EH (cell line): ENCODE measurements around the gene COX6A2.
A peak's percentile ranks its signal among the peaks of the same experiment; 100 is the strongest.
"Not testable (repeated sequence)": the region's sequence is repeated elsewhere in the genome, so short reads cannot be mapped to it uniquely, and the experiment has no call there.

Source experiments
- DNase-seq: peaks from one replicate; pipeline ENCODE4 v3.0.0-alpha.2; 2015; ENCODE audit warnings: low read depth

COX6A2 gene

DNA sequence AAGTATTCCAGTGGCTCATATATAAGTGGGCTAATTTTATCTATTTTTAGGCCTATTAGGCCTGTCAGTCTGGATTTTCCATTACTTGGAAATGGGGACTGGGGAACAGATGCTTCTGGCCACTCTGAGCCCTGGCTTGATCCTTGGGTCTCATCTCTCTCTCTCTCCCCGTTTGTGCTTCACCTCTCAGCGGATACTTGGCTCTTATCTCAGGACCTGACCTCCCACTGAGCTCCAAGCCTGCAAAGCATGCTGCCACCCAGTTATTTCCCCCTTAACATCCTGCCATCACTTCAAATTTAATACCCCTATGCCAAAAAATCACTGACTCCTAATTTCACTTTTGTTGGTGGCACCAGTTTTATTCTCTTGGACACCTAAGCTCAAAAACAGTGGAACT is 10.3 kb upstream of the COX6A2 start:
- no peak for DNase-seq

DNA sequence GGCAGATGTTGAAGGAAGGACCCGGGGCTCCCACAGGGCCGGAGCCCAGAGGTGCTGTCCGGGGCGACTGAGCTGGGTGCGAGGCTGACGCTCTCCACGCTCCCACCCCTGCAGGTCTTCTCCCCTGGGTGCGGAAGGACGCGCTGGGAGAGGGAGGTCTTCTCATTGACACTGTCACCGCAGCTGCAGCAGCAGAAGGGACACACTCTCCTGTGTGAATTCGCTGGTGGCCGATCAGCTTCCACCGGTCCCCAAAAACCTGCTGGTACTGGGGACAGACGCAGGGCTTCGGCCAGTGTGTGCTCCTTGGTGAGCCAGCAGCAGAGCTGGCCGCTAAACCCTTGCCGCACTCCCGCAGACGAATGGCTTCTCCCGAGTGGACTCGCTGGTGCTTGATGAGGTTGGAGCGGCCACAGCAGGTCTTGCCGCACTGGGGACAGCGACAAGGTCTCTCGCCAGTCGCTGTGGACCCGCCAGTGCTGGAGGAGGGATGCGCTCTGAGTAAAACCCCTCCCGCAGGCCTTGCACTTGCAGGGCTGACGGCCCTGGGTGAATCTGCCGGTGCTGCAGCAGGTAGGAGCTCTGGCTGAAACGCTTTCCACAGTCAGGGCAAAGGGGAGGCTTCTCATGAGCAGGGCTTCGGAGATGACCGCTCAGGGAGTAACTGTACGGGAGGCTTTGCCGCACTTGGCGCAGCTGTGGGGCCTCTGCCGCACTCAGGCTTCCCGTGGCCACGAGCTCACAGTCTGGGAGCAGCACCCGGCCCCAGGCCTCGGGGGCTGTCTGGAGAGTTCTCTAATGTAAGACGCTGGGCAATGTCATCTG is 8.3 kb upstream of the COX6A2 start:
- DNase-seq, result no peak

DNA sequence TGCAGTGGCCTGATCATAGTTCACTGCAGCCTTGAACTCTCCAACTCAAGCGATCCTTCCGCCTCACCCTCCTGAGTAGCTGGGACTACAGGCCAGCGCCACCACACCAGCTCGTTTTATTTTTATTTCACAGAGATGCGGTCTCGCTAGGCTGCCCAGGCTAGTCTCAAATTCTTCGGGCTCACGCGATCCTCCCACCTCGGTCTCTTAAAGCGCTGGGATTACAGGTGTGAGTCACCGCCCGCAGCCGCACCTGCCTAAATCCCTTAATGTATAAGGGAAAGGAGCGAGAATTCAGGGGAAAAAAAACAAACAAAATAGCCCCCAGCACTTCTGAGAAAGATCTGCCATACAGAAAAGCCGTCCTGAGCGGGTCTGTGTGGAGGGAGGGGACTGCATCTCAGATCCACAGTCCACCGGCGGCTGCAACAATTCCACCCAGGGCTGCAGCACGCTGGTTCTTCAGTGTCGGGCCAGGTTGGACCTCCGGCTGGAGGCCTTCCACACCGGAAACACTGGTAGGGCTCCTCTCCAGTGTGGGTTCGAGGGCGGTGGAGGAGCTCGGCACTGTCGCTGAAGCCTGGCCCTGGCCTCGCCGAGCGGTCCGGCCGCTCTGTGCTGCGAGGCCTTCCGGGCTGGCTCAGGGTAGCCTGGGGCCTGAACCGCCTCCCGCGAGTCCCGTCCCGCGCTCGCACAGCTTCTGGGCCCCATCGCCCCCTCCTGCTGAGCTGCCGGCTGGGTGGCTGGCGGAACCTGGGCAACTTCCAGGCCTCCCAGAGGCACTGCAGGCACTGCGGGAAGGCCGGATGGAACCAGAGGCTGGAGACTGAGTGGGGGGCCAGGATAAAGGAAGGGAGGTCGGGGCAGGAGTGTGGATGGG is 7.4 kb upstream of the COX6A2 start:
- no peak for DNase-seq

DNA sequence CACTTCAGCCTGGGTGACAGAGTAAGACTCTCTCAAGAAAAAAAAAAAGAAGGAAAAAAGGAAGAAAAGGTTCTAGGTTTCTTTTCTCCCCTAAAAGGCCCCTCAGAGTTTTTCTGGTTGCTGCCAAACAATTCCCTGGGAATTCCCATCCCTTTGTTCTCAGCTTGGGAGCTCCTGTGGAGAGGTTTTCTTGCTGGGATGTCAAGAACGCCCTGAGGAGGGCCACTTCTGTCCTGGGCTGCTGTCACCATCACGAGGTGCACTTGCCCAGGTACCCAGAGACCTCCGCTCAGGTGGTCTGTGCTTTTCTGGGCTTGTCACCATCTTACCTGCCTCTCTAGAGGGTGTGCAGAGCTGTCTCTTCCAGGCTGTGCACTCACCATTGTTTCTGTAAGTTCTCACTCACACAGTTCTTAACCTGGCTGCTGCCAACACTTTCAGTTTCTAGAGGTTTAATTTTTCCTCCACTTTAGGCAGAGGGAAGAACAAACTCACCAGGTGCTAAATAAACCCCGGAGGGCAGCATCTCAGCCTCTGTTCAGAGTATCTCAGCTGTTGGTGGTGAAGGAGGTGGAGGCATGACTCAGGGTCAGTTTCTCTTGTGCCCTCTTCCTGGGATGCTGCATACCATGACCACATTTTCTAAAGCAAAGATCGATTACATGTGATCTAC is 2.4 kb upstream of the COX6A2 start:
- no peak for DNase-seq

DNA sequence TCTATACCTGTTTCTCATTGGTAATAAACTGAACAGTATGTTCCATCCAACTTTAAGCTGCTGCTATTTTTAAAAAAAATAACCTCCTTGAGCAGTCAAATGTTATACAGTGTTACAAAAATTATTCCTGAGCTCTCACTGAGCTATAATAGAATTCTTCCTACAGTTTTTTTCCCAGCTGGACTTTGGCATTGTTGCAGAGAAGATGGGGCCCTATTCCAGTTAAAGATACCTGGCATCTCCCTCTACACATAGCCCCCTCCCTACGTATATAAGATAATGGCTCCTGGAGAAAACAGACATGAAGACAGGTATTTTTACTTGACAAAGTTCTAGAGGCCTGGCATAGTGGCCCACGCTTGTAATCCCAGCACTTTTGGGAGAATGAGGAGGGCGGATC is 1.6 kb upstream of the COX6A2 start:
- no peak for DNase-seq

DNA sequence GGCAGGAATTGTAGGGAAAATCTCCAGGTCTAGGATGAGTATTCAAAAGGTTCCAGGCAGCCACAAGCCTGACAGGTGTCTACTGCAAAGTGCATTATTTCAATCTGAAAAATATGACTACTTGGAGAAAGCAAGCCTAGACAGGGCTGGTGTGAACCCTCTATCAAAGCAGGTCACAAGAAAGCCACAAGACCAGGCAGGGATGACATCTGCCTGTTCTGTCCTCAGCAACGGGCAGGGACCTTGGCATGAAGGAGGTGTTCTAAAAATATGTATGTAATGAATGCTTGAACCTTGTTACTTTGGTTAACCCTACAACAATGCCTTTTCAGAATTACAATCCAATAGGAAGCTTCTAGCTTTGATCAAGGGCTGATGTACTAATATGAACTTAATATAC is 1.2 kb upstream of the COX6A2 start:
- no peak for DNase-seq

DNA sequence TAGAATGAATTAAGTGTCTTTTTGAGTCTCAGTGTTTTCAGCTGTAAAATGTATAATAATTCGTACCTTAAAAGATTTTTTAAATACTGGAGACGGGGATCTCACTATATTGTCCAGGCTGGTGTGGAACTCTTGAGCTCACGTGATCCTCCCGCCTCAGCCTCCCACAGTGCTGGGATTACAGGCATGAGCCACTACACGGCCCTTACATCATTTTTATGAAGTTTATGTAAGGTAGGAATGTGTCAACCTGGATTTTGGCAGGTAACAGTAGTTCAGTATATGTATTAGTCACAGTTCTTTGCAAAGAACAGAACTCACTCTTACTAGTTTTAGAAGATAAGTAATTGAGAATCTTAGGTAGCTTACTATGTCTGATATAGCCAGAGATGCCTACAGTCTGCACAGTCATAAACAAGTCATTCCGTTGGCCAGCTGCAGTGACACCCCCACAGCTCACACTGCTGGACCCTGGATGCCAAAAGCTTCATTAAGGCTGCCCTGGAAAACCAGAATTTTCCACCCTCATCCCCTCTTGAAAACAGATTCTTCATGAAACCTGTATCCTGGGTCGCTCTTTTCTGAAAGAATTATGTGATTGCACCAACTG is 583 bp upstream of the COX6A2 start:
- DNase-seq, result no peak

DNA sequence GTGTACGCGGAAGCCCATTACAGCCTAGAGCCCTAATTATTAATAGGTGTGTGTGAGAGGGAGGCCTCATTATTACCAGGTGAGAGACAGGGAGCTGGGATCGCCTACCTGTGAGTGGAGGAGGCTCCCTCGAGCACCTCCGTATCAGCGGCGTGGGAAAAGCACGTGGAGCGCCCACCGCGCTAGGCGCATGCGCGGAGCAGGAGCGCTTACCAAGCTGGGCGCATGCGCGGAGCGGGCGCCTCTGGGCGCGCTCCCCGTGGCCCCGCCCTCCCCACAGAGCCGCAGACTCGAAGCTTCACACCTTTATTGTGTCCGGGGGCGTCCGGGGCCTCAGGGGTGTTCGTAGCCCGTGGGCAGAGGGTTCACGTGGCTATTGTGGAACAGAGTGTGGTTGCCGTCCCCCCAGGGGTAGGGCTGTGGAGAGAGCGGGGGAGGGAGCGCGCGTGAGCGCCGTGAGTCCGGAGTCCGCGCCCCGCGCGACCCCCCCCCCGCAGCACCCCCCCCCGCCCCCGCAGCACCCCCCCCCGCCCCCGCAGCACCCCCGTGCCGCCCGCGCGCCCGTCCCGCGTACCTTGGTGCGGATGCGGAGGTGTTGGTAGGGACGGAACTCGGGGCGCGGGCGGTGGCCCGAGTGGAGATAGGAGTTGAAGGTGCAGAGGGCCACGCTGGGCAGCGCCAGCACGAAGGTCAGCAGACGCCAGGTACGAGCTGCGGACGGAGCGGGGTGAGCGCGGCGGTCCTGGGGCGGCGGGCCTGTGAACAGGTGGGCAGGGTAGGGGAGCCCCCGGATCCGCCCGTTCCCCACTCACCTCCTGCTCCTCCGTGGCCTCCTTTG is 500 bp downstream of the COX6A2 start:
- peak; percentile 41 for DNase-seq

DNA sequence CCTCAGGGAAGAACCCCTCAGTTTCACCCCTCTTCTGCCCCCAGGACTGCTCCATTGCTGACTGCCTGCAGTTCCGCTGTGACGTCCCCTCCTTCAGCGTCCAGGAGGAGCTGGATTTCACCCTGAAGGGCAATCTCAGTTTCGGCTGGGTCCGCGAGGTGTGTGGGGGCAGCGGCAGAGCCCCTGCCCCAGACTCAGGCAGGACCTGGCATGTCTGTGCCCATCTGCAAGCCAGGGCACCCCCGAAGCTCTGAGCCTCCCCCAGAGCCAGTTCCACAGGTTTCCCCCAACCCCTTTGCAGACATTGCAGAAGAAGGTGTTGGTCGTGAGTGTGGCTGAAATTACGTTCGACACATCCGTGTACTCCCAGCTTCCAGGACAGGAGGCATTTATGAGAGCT is 4.4 kb downstream of the COX6A2 start:
- DNase-seq, result no peak

DNA sequence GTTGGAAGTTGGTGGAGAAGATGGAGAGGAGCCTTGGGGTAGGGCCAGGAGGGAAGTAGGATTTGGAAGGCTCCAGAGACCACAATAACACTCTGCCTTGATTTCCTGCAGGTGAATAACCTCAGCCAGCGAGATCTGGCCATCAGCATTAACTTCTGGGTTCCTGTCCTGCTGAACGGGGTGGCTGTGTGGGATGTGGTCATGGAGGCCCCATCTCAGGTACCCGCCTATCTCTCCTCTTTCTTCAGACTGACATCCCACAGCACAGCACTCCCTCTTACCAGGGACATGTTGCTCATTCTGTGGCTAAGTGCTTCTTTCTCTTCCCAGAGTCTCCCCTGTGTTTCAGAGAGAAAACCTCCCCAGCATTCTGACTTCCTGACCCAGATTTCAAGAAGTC is 4.9 kb downstream of the COX6A2 start:
- no peak for DNase-seq

DNA sequence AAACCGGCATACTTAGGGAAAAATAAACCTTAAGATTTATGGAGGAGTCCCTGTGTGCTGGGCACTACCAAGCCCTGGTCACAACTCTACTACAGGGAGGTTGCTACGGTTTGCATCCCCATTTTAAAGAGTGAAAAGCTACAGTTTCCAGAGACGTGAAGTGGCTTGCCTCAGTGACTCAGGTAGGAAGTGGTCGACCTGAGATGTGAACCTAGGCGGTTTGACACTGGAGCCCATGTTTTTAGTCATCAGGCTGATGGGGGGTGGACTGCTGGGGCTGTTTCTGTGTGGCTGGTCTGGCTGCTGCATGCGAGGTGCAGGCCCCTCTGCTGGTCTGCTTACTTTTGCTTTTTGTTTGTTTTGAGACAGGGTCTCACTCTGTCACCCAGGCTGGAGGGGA is 6.6 kb downstream of the COX6A2 start:
- DNase-seq, result no peak

DNA sequence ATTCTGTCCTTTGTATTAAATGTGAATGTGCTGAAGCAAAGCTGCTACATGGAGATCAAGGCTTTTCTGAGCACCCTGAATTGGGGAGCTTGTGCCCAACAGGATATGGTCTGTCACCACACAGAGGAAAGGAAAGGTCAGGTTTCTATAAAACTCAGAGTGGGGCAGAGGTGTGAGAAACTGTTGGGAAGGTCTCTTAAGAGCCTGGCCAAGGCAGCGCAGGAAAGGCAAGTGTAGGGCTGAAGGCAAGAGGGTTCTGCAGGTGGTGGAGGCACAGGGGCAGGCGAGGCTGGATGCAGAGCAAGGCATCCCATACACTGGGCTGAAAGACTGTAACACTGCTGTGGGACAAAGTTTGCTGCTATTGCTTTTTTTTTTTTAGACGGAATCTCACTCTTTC is 8.1 kb downstream of the COX6A2 start:
- no peak for DNase-seq

DNA sequence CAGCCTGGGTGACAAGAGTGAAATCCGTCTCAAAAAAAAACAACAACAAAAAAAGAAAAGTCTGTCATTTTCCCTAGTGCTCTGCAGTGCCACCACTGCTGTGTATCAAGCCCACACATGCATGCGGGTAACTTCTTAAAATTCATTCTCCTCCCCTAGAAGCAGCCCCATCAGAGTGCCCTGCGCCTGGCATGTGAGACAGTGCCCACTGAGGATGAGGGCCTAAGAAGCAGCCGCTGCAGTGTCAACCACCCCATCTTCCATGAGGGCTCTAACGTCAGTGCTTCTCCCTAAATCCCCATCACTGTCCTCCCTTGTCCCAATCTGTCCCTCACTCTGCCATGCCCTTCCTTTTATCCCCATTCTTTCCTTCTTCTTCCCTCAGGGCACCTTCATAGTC is 10.2 kb downstream of the COX6A2 start:
- DNase-seq, result no peak

DNA sequence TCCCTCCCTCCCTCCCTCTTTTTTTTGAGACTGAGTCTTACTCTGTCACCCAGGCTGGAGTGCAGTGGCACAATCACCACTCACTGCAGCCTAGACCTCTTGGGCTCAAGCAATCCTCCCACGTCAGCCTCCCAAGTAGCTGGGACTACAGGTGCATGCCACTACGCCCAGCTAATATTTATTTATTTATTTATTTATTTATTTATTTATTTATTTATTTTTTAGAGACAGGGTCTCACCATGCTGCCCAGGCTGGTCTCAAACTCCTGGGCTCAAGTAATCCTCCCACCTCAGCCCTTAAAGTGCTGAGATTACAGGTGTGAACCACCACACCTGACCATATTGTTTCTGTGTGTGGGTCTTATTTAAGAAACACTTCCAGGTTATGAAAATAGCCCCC is 11.1 kb downstream of the COX6A2 start:
- not testable (repeated sequence) for DNase-seq

DNA sequence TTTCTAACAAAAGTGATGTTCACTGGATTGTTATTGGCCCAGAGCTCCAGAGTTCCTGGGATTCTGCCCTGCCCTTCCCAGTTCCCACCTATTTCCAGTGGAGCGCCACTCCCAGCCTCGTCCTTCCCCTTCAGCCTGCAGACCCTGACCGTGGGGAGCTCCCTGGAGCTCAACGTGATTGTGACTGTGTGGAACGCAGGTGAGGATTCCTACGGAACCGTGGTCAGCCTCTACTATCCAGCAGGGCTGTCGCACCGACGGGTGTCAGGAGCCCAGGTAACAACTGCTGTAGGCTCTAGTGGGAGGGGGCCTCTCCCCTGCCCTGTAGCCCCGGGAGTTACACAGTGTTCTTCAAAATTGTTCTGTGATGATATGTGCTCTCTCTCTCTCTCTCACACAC is 11.8 kb downstream of the COX6A2 start:
- DNase-seq, result no peak

DNA sequence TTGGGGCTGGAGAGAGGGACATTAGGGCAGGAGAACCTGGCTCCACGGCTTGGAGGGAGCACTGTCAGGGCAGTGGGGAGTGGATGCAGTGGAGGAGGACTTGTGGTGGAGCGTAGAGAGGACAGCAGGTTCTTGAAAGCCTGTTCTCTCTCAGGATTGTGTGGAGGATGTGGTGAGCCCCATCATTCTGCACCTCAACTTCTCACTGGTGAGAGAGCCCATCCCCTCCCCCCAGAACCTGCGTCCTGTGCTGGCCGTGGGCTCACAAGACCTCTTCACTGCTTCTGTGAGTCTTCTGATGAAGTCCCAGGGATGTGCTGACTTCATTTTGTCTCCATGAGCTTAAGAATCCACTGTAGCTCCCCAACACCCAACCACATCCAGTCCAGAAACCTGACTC is 13.5 kb downstream of the COX6A2 start:
- no peak for DNase-seq

DNA sequence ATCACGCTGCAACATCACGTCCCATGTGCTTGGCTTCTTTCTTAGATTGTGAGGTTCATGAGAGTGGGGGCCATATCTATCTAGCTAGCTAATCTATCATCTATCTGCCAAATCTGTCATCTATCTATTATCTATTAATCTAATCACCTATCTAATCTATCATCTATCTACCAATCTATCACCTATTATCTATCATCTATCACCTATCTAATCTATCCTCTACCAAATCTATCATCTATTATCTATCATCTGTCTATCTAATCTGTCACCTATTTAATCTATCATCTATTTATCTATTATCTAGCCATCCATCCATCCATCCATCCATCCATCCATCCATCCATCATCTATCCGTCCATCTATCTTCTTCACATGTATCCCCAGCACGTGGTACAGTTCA is 14.2 kb downstream of the COX6A2 start:
- DNase-seq, result no peak

DNA sequence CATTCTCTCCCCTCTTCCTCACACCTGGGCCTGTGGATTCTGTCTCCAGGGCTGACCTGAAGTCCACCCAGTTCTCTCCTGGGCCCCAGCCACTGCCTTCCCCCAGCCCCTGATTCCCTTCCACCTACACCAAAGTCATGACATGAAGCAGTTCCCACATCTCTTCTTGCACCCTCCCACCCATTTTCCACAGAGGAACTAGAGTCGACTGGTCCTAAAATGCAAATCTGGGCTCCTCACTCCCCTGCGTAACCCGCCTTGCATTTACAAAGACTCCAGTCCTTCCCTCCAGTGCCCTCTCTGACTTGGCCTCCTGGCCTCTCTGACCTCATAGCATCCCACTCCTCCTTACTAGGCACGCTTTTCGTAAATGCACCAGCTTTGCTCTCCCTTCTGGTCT is 14.8 kb downstream of the COX6A2 start:
- DNase-seq, result no peak

DNA sequence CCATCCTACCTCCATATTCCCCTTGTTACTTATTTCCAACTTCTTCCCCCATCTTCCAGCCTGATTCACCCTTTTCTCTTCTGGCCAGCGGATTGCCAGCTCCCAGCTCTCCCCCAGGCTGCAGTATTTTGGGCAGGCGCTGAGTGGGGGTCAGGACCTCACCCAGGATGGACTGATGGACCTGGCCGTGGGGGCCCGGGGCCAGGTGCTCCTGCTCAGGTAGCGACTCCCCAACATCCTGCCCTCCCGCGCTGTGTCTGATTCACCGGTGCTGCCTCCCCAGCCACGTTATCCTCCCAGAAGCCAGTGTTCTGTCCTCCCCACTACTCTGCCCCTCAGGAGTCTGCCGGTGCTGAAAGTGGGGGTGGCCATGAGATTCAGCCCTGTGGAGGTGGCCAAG is 15.4 kb downstream of the COX6A2 start:
- no peak for DNase-seq

DNA sequence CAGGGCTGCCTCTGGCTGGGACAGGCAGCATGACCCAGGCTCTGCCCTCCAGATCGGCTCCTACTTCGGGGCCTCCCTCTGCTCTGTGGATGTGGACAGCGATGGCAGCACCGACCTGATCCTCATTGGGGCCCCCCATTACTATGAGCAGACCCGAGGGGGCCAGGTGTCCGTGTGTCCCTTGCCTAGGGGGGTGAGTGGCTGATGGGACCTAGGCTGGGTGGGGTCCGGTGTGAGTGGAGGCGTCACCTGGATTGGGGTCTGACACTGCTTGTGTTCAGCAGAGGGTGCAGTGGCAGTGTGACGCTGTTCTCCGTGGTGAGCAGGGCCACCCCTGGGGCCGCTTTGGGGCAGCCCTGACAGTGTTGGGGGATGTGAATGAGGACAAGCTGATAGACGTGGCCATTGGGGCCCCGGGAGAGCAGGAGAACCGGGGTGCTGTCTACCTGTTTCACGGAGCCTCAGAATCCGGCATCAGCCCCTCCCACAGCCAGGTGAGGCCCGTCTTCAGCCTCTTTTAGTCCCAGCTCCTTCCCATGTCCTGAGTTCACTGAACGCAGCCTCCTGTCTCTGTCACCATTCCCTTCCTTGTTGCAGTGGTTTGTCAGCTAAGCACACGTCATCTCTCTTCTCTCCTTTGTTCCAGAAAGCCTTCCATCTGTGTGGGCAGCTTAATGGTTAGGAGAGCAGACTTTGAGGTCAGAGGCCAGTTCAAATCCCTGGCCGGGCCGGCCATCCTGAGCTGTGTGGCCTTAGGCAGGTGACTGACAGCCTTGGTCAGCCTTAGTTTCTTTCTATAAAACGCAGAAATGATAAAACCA is 16.9 kb downstream of the COX6A2 start:
- DNase-seq, result no peak

DNA sequence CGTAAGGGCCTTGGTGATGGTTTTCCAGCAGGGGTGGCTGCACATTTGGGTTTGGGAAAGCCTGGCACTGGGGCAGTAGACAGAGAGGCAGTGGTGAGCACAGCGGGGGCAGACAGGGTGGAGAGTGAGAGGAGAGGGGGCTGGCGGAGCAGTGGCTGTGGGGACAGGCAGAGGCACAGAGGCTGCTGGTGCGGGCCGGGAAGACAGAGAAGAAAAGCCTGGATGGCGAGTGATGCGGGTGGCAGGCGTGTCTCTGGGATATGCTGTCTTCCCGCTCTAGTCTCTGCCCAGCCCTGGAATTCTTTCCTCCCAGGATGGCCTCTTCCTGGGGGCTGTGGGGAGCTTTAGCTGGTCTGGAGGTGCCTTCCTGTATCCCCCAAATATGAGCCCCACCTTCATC is 18.1 kb downstream of the COX6A2 start:
- no peak for DNase-seq
